Thyroid gland (tissue), 4 donors: ENCODE data around the gene NAXD.

Experiments used
- POLR2A ChIP-seq, 2 donors: fragments of 450-650 bp; IDR thresholded peaks; one replicate each; pipeline ENCODE4 v1.6.1; 2017; ENCODE audit warnings: antibody characterized with exemption in 2 of 2, mild to moderate bottlenecking in 2 of 2, moderate library complexity in 1 of 2
- TF ChIP-seq, protein P1 (sequence below), 6 experiments: fragments of 200-600 bp in 3 of 6; fragments of 450-650 bp in 3 of 6; sonication (generic) in 3 of 6; IDR thresholded peaks; one replicate each; pipeline ENCODE4 v1.5.1; 2016 to 2019; ENCODE audit warnings: antibody characterized with exemption in 6 of 6, mild to moderate bottlenecking in 2 of 6, inconsistent platforms in 1 of 6, moderate library complexity in 1 of 6

DNA sequence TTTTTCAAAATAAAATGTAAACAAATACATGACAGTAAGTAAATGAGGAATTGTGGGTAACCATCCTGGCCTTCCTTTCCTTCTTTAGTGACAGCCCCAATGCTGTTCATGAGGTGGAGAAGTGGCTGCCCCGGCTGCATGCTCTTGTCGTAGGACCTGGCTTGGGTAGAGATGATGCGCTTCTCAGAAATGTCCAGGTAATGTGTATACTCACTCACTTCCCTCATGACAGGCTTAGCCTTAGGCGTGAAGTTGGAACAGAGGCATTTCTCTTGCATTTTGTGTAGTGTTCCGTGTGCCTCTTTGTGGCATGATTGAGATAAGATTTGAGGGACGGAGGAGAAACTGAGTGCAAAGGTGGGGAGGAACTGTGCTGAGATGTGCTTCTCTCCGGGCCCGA, 12.0 kb downstream of the NAXD start:
- TF ChIP-seq, protein P1, sequence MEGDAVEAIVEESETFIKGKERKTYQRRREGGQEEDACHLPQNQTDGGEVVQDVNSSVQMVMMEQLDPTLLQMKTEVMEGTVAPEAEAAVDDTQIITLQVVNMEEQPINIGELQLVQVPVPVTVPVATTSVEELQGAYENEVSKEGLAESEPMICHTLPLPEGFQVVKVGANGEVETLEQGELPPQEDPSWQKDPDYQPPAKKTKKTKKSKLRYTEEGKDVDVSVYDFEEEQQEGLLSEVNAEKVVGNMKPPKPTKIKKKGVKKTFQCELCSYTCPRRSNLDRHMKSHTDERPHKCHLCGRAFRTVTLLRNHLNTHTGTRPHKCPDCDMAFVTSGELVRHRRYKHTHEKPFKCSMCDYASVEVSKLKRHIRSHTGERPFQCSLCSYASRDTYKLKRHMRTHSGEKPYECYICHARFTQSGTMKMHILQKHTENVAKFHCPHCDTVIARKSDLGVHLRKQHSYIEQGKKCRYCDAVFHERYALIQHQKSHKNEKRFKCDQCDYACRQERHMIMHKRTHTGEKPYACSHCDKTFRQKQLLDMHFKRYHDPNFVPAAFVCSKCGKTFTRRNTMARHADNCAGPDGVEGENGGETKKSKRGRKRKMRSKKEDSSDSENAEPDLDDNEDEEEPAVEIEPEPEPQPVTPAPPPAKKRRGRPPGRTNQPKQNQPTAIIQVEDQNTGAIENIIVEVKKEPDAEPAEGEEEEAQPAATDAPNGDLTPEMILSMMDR (IDR thresholded peaks at IDR 0.05), result no peak
- TF ChIP-seq POLR2A (IDR thresholded peaks at IDR 0.05), result no peak
